Left ventricle myocardium inferior (tissue), 1 donor: Measurements from ENCODE around the gene RACGAP1. TPM values are rescaled to one million over a fixed set of nuclear protein-coding genes. Genes with fewer than 3 reads are reported as not detected.

Experiments used
- DNase-seq: peaks from one replicate; pipeline ENCODE4 v3.0.0-alpha.2; 2020
- H3K27ac ChIP-seq: fragments of 200-600 bp; replicated peaks from 2 replicates; pipeline ENCODE4 v1.8.0; 2021
- H3K27me3 ChIP-seq: fragments of 200-600 bp; 2 replicates; pipeline ENCODE4 v1.8.0; 2021; ENCODE audit warnings: low read depth
- H3K36me3 ChIP-seq: fragments of 200-600 bp; 2 replicates; pipeline ENCODE4 v1.8.0; 2021
- H3K4me1 ChIP-seq: fragments of 200-600 bp; 2 replicates; pipeline ENCODE4 v1.8.0; 2021
- H3K4me3 ChIP-seq: fragments of 200-600 bp; 2 replicates; pipeline ENCODE4 v1.8.0; 2021; ENCODE audit warnings: mild to moderate bottlenecking, moderate library complexity
- H3K9me3 ChIP-seq: fragments of 200-600 bp; replicated peaks from 2 replicates; pipeline ENCODE4 v1.8.0; 2021
- CTCF ChIP-seq: fragments of 200-600 bp; IDR thresholded peaks from 2 replicates; pipeline ENCODE4 v1.8.0; 2021; ENCODE audit warnings: antibody characterized with exemption, mild to moderate bottlenecking, borderline replicate concordance
- intact Hi-C: fragments of 100-400 bp; cut with micrococcal nuclease; formaldehyde crosslinking; loops from one replicate; pipeline ENCODE4 v1.11.0; 2022
- total RNA-seq: library from RNA; stranded (reverse); fragmentation: NEBNext Ultra II Directional; extraction: Animal tissue kit (Norgen Biotek cat#: 25700); gene quantifications from one replicate; pipeline ENCODE4 v1.2.1, GENCODE V29; 2021
- donor health status: DM: no; HTN: yes; CAD: no; lungs with severe emphysema.

Gene RACGAP1
- total RNA-seq, 1 donor from 2014 or later, result 5.4 TPM

- H3K9me3 ChIP-seq, result no peaks in the 10 kb centered on the region
- intact Hi-C loops, result loop anchor here (10.0 kb wide), 1 partner anchor 83 kb away; no protein-coding TSS in a partner anchor
- peaks cover 12% of the 10 kb centered on the region for H3K4me1 ChIP-seq
- no peak for DNase-seq
- no peaks in the 10 kb centered on the region for H3K36me3 ChIP-seq
- H3K27ac ChIP-seq, result no peak overlapping the region
- H3K27me3 ChIP-seq, result peaks cover 16% of the 10 kb centered on the region
- no peak for TF ChIP-seq CTCF
- no peak overlapping the region for H3K4me3 ChIP-seq
Observed at GRCh38 chr12:49947593-49948226, 77.6 kb downstream of the RACGAP1 start.

GRCh38 chr12:49946497-49946896 lies 78.8 kb downstream of the RACGAP1 start:
- Histone ChIP-seq H3K36me3 (no peaks in the 10 kb centered on the region), H3K9me3 (no peaks in the 10 kb centered on the region), H3K27me3 (peaks cover 13% of the 10 kb centered on the region), H3K27ac (no peak overlapping the region), H3K4me3 (no peak overlapping the region), H3K4me1 (peaks cover 12% of the 10 kb centered on the region)
- intact Hi-C loops, result loop anchor here (10.0 kb wide), 1 partner anchor 82 kb away; no protein-coding TSS in a partner anchor
- no peak for DNase-seq
- no peak for TF ChIP-seq CTCF

- H3K27me3 ChIP-seq, result peaks cover 12% of the 10 kb centered on the region
- no peaks in the 10 kb centered on the region for H3K9me3 ChIP-seq
- TF ChIP-seq CTCF, result no peak
- no peaks in the 10 kb centered on the region for H3K36me3 ChIP-seq
- H3K27ac ChIP-seq, result peak overlapping the region; percentile 49
- H3K4me3 ChIP-seq, result no peak overlapping the region
- no peak for DNase-seq
- peaks cover 12% of the 10 kb centered on the region for H3K4me1 ChIP-seq
- intact Hi-C loops, result loop anchor here (10.0 kb wide), 1 partner anchor 81 kb away; no protein-coding TSS in a partner anchor
Observed at GRCh38 chr12:49946086-49946485, 79.2 kb downstream of the RACGAP1 start.

GRCh38 chr12:49945394-49946080 lies 79.8 kb downstream of the RACGAP1 start:
- Histone ChIP-seq H3K4me3 (peak overlapping the region; percentile 52), H3K4me1 (peaks cover 12% of the 10 kb centered on the region), H3K27me3 (peaks cover 7% of the 10 kb centered on the region), H3K36me3 (no peaks in the 10 kb centered on the region), H3K27ac (peak overlapping the region; percentile 49), H3K9me3 (no peaks in the 10 kb centered on the region)
- peak; percentile 92 for TF ChIP-seq CTCF
- DNase-seq, result peak; percentile 85
- intact Hi-C loops, result loop anchor here (10.0 kb wide), 1 partner anchor 81 kb away; no protein-coding TSS in a partner anchor

GRCh38 chr12:49944718-49945117 lies 80.6 kb downstream of the RACGAP1 start:
- Histone ChIP-seq H3K9me3 (no peaks in the 10 kb centered on the region), H3K4me3 (no peak overlapping the region), H3K36me3 (no peaks in the 10 kb centered on the region), H3K4me1 (peaks cover 12% of the 10 kb centered on the region), H3K27me3 (peaks cover 6% of the 10 kb centered on the region), H3K27ac (peak overlapping the region; percentile 49)
- no peak for TF ChIP-seq CTCF
- intact Hi-C loops, result loop anchor here (10.0 kb wide), 1 partner anchor 80 kb away; no protein-coding TSS in a partner anchor
- DNase-seq, result no peak
